Endothelial cell (in vitro differentiated cells): Measurements from ENCODE around the gene HPGDS. TPM values are rescaled to one million over a fixed set of nuclear protein-coding genes. Genes with fewer than 3 reads are reported as not detected.

Source experiments
- DNase-seq: peaks from one replicate; pipeline ENCODE4 v3.0.0; 2021; ENCODE audit warnings: low spot score
- H3K27ac Mint-ChIP-seq: one replicate; pipeline ENCODE4 v1.8.0; 2021; ENCODE audit warnings: mixed read lengths, inconsistent platforms; ENCODE audit not compliant: unreplicated experiment
- H3K27me3 Mint-ChIP-seq: one replicate; pipeline ENCODE4 v1.8.0; 2021; ENCODE audit warnings: mild to moderate bottlenecking, moderate library complexity, mixed read lengths, inconsistent platforms; ENCODE audit not compliant: unreplicated experiment
- H3K36me3 Mint-ChIP-seq: one replicate; pipeline ENCODE4 v1.8.0; 2021; ENCODE audit warnings: mild to moderate bottlenecking, low read depth, mixed read lengths, inconsistent platforms; ENCODE audit not compliant: unreplicated experiment
- H3K4me1 Mint-ChIP-seq: one replicate; pipeline ENCODE4 v1.8.0; 2021; ENCODE audit warnings: mild to moderate bottlenecking, mixed read lengths, inconsistent platforms; ENCODE audit not compliant: unreplicated experiment
- H3K4me3 Mint-ChIP-seq: one replicate; pipeline ENCODE4 v1.8.0; 2021; ENCODE audit warnings: mild to moderate bottlenecking, mixed read lengths, inconsistent platforms; ENCODE audit not compliant: unreplicated experiment
- H3K9me3 Mint-ChIP-seq: one replicate; pipeline ENCODE4 v1.8.0; 2021; ENCODE audit warnings: mixed read lengths, inconsistent platforms; ENCODE audit not compliant: unreplicated experiment
- total RNA-seq: library from RNA; stranded (reverse); fragmentation: NEBNext Ultra II Directional; extraction: Animal tissue kit (Norgen Biotek cat#: 25700); gene quantifications from one replicate; pipeline ENCODE4 v1.2.1, GENCODE V29; 2021; ENCODE audit not compliant: unreplicated experiment
- TF ChIP-seq, protein P1 (sequence below): fragments of 200-600 bp; sonication (generic); IDR thresholded peaks from one replicate; pipeline ENCODE4 v1.5.0; 2021; ENCODE audit warnings: antibody characterized with exemption; ENCODE audit not compliant: unreplicated experiment

HPGDS gene
- total RNA-seq, 1 donor from 2014 or later: 0.33 TPM

DNA sequence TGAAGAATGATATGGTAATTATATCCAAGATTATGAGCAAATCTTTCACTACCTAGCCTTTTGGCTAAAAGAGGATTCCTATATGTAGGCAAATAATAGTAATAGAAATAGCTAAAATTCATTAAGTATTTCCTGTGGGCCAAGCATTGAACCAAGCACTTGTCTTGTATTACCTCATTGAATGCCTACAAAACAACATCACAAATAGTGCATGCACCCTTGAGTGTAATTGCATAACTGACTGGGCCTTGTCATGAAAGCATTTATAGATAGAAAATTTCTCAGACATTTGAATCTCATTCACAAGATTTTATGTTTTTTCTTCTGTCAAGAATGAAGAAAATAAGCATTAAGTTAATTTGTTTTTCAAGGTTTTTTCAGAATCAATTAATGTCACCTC lies 3.9 kb upstream of the HPGDS start:
- Mint-ChIP-seq H3K27ac (no peak overlapping the region), H3K27me3 (no peaks in the 10 kb centered on the region), H3K4me1 (peaks cover 11% of the 10 kb centered on the region), H3K4me3 (no peak overlapping the region), H3K9me3 (no peaks in the 10 kb centered on the region), H3K36me3 (no peaks in the 10 kb centered on the region)
- DNase-seq: no peak
- TF ChIP-seq, protein P1, sequence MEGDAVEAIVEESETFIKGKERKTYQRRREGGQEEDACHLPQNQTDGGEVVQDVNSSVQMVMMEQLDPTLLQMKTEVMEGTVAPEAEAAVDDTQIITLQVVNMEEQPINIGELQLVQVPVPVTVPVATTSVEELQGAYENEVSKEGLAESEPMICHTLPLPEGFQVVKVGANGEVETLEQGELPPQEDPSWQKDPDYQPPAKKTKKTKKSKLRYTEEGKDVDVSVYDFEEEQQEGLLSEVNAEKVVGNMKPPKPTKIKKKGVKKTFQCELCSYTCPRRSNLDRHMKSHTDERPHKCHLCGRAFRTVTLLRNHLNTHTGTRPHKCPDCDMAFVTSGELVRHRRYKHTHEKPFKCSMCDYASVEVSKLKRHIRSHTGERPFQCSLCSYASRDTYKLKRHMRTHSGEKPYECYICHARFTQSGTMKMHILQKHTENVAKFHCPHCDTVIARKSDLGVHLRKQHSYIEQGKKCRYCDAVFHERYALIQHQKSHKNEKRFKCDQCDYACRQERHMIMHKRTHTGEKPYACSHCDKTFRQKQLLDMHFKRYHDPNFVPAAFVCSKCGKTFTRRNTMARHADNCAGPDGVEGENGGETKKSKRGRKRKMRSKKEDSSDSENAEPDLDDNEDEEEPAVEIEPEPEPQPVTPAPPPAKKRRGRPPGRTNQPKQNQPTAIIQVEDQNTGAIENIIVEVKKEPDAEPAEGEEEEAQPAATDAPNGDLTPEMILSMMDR: no peak

DNA sequence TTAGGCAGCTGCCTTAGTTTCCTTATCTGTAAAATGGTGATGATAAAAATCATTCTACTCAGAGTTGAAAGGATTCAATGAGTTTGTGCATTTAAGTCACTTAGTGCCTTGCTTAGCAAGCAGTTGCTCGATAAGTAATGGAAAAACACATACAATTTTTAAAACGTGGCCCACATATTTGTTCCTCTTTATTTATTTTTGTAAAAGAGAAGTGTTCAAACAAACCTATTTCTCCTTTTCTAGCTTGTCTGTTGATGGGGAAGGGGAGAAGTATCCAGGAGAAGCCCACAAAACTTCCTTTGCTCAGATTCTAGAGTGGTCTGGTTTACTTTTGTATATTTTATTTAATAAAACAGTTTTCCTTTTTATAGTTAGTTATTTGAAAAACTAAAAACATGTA lies 3.3 kb upstream of the HPGDS start:
- TF ChIP-seq, protein P1: no peak
- no peaks in the 10 kb centered on the region for H3K9me3 Mint-ChIP-seq
- peaks cover 11% of the 10 kb centered on the region for H3K4me1 Mint-ChIP-seq
- H3K36me3 Mint-ChIP-seq: no peaks in the 10 kb centered on the region
- H3K4me3 Mint-ChIP-seq: no peak overlapping the region
- H3K27me3 Mint-ChIP-seq: no peaks in the 10 kb centered on the region
- no peak overlapping the region for H3K27ac Mint-ChIP-seq
- DNase-seq: no peak

DNA sequence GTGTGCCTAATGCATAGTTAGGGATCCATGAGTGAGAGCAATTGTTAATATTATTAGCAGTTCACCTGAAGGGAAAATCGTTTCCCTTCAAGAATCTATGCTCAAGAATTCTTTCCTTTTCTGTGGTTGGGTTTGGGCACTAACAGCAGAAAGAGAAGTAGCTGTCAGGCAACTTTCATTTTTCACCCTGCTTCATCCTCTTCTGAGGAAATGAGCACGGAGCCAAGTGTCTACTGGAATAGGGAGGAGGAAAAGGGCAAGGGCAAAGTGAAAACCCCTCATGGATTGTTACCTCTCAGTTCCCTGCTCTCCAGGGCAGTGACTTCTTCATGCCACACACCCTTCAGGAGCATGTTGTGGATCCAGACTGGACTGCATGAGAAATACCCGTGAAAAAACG lies 2.6 kb upstream of the HPGDS start:
- TF ChIP-seq, protein P1: no peak
- DNase-seq: no peak
- Mint-ChIP-seq H3K27me3 (no peaks in the 10 kb centered on the region), H3K9me3 (no peaks in the 10 kb centered on the region), H3K36me3 (no peaks in the 10 kb centered on the region), H3K27ac (no peak overlapping the region), H3K4me3 (no peak overlapping the region), H3K4me1 (peaks cover 11% of the 10 kb centered on the region)

DNA sequence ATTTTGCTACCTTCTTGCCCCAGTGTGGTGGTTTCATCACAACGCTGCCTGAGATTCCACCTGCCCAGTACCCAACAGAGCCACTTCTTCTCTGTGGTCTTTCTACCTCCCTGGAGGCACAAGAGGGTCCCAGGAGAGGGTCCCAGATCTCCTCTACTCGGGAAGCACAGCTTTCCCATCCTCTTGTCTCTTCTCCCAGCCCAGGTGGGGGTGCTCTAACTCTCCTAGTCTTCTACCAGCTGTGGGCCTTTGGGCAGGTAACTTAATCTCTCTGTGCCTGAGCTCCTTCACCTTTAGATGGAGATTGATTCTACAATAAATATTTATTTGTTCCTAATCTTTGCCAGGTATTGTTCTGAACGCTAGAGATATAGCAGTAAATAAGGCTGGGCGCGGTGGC lies 1.8 kb upstream of the HPGDS start:
- Mint-ChIP-seq H3K4me1 (peaks cover 9% of the 10 kb centered on the region), H3K9me3 (no peaks in the 10 kb centered on the region), H3K27ac (no peak overlapping the region), H3K4me3 (no peak overlapping the region), H3K36me3 (no peaks in the 10 kb centered on the region), H3K27me3 (no peaks in the 10 kb centered on the region)
- TF ChIP-seq, protein P1: no peak
- no peak for DNase-seq

DNA sequence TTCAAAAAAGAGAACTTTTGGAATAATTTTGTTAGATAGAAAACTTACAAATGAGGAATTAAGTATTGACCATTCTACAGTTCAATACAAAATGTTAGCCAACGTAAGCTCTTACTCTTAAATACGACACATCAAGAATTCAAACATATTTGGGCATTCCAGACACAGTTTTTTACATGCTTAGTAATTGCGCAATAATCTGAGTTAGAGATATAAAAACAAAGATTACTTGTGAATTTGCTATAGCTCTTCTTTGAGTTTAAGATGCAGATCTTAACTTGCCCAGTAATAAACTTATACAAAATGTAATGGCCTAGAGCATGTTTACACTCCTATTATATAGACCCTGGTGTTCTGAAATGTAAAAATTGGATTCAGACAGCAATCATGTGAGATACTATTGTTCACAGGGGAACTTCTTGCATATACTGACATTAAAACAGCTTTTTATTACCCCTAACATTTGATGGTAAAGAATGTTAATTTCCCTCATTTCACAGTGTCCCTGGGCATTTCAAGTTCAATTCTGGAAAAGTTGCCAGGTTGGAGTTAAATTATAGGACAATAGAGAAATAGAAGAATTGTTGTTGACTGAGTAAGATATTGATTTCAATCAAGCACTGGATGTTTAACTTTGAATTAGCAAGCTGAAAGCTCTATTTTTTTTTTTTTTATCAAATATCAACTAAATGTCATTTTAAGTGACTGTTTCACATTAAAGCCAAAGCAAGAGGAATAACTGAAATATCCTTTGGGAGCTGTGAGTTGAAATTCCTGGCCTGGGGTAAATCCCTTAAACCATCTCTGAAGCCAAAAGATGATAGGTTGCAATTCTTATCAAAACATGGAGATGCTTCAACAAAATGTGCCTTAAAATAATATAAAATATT lies 910 bp downstream of the HPGDS start:
- Mint-ChIP-seq H3K27me3 (no peaks in the 10 kb centered on the region), H3K27ac (no peak overlapping the region), H3K36me3 (no peaks in the 10 kb centered on the region), H3K4me1 (peaks cover 9% of the 10 kb centered on the region), H3K9me3 (no peaks in the 10 kb centered on the region), H3K4me3 (no peak overlapping the region)
- DNase-seq: no peak
- TF ChIP-seq, protein P1: no peak
